BE2C (cell line): Measurements from ENCODE around the gene RAB11FIP4. TPM values are rescaled to one million over a fixed set of nuclear protein-coding genes. Genes with fewer than 3 reads are reported as not detected.
"Not testable (repeated sequence)": the region's sequence is repeated elsewhere in the genome, so short reads cannot be mapped to it uniquely, and the experiment has no call there.

Source experiments
- DNase-seq: peaks from one replicate; pipeline ENCODE4 v3.0.0-alpha.2; 2020
- H3K27me3 ChIP-seq: fragments of 250-450 bp; sonication (Bioruptor Pico); 2 replicates; pipeline ENCODE4 v1.5.1; 2020; ENCODE audit warnings: mild to moderate bottlenecking
- H3K36me3 ChIP-seq: fragments of 250-450 bp; sonication (Bioruptor Pico); 2 replicates; pipeline ENCODE4 v1.5.1; 2020; ENCODE audit warnings: mild to moderate bottlenecking
- H3K4me1 ChIP-seq: fragments of 250-450 bp; sonication (Bioruptor Pico); 2 replicates; pipeline ENCODE4 v1.5.1; 2020
- H3K4me3 ChIP-seq: 2 replicates; pipeline ENCODE4 v1.5.1; 2011; ENCODE audit warnings: low read depth, low read length
- H3K9me3 ChIP-seq: fragments of 250-450 bp; sonication (Bioruptor Pico); 2 replicates; pipeline ENCODE4 v1.5.1; 2020
- CTCF ChIP-seq: IDR thresholded peaks from 2 replicates; pipeline ENCODE4 v1.5.1; 2012; ENCODE audit warnings: mild to moderate bottlenecking, low read depth, low read length
- polyA plus RNA-seq: library from polyadenylated mRNA; unstranded; fragments of >200 nt; gene quantifications from one replicate; pipeline ENCODE4 v1.2.1, GENCODE V29; 2012; ENCODE audit warnings: low read depth, missing spikeins; ENCODE audit not compliant: insufficient read length, insufficient read depth

RAB11FIP4 gene
- polyA plus RNA-seq: 18.2 TPM

DNA sequence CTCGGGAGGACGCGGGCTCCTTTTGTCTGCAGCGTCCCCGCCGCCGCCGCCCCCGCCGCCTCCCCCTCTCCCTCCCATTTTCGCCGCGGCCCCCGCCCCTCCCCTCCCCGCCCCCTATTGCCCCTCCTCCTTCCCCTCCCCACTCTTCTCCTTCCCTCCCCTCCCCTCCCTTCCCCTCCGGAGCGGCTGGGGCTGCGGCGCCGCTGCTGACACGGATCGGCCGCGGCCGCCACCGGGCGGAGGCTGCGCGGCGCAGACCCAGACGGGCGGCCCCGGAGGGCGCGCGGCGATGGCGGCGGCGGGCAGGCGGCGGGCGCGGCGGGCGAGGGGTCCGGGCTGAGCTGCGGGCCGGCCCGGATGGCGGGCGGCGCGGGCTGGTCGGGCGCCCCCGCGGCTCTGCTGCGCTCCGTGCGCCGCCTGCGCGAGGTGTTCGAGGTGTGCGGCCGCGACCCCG lies at the start of gene RAB11FIP4:
TSS of gene RAB11FIP4 (plus strand) at position 180 of the 454 bp plus-strand sequence. CDS start at position 358, 178 bp downstream.
- H3K4me3 ChIP-seq: peak within 1 kb of the TSS; percentile 63
- H3K4me1 ChIP-seq: no peaks in the 10 kb centered on the region
- H3K9me3 ChIP-seq: no peaks in the 10 kb centered on the region
- no peaks in the 10 kb centered on the region for H3K36me3 ChIP-seq
- DNase-seq: peak; percentile 49
- H3K27me3 ChIP-seq: no peaks in the 10 kb centered on the region
- no peak for TF ChIP-seq CTCF

DNA sequence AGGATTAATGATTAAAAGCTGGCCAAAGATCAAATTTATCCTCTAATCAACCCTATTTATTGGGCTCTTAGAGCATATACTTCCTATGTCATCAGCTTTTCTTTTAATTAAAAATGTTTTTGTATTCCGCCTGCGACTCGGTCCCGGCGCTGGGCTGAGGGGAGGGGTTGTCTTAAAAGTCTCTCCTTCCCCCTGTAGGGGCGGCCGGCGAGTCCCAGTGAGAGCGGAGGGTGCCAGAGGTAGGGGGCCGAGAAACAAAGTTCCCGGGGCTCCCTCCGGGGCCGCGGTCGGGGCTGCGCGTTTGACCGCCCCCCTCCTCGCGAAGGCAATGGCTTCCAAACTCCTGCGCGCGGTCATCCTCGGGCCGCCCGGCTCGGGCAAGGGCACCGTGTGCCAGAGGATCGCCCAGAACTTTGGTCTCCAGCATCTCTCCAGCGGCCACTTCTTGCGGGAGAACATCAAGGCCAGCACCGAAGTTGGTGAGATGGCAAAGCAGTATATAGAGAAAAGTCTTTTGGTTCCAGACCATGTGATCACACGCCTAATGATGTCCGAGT lies 46.2 kb upstream of the RAB11FIP4 start:
- not testable (repeated sequence) for H3K4me3 ChIP-seq, H3K27me3 ChIP-seq, DNase-seq, H3K9me3 ChIP-seq, H3K4me1 ChIP-seq, H3K36me3 ChIP-seq

- Histone ChIP-seq H3K36me3 (peaks cover 4% of the 10 kb centered on the region; the same call in 1 of the 2 replicates), H3K4me3 (no peak overlapping the region), H3K27me3 (no peaks in the 10 kb centered on the region), H3K4me1 (no peaks in the 10 kb centered on the region), H3K9me3 (no peaks in the 10 kb centered on the region)
- no peak for TF ChIP-seq CTCF
- no peak for DNase-seq
Observed at GRCh38 chr17:31349454-31349853, 42.0 kb upstream of the RAB11FIP4 start.

- TF ChIP-seq CTCF: no peak
- no peaks in the 10 kb centered on the region for H3K9me3 ChIP-seq
- no peak overlapping the region for H3K4me3 ChIP-seq
- H3K27me3 ChIP-seq: no peaks in the 10 kb centered on the region
- no peaks in the 10 kb centered on the region for H3K4me1 ChIP-seq
- H3K36me3 ChIP-seq: peaks cover 7% of the 10 kb centered on the region; the same call in 1 of the 2 replicates
- DNase-seq: no peak
Observed at GRCh38 chr17:31355935-31356334, 35.5 kb upstream of the RAB11FIP4 start.

DNA sequence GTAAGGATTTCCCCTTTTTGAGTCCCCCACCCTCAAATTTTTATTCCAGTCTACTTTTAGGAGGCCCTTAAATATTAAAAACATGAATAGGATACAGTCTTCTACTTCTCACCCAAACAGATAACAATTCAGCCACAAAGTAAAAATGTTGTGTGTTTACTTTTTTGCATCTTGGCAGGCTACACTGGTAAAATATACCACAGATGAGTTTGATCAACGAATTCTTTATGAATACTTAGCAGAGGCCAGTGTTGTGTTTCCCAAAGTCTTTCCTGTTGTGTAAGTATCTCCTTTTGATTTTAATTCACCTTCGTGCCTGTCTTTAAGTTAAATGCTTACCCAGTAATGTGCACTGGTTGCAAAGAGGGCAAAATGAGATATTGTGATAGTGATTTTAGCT lies 34.4 kb upstream of the RAB11FIP4 start:
- Histone ChIP-seq H3K36me3 (peaks cover 7% of the 10 kb centered on the region; the same call in 1 of the 2 replicates), H3K4me3 (no peak overlapping the region), H3K27me3 (no peaks in the 10 kb centered on the region), H3K9me3 (no peaks in the 10 kb centered on the region), H3K4me1 (no peaks in the 10 kb centered on the region)
- no peak for DNase-seq
- no peak for TF ChIP-seq CTCF

DNA sequence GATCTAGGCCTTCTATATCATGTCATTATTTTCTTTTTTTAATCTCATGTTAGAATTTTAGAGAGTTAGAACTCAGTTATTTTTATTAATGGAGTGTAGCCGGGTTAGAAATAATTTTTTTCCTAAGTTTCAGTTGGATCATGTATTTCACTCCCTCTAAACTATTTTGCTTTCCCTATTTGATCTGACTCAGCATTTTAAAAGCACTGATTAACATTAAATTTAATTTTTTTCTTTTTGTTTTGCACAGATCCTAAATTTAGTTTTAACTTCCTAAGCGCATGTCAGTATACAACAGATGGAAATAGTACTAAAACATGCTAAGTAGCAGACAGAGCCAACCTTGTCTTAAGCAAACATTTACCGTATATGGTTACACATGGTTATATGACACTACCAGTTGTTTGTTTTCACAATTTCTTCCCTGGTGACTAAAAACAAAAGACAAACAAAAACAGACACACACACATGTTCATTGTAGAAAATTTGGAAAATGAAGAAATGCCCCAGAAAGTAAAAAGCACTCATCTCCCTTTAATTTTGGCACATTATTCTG lies 33.6 kb upstream of the RAB11FIP4 start:
- Histone ChIP-seq H3K4me1 (no peaks in the 10 kb centered on the region), H3K36me3 (peaks cover 7% of the 10 kb centered on the region; the same call in 1 of the 2 replicates), H3K9me3 (no peaks in the 10 kb centered on the region), H3K27me3 (no peaks in the 10 kb centered on the region), H3K4me3 (no peak overlapping the region)
- DNase-seq: no peak
- no peak for TF ChIP-seq CTCF
